NOMO-1 treated with DMSO at 0.1 percent for 48 hours (cell line): ENCODE measurements around the gene EPHB2.
"Not testable (repeated sequence)": the region's sequence is repeated elsewhere in the genome, so short reads cannot be mapped to it uniquely, and the experiment has no call there.

Experiments
- DNase-seq: peaks from one replicate; lab custom pipeline; 2025; ENCODE audit not compliant: unreplicated experiment; lab: John Stamatoyannopoulos, UW

EPHB2 gene

GRCh38 chr1:22689505-22689904 is 21.1 kb upstream of the EPHB2 start:
- DNase-seq = no peak

DNA sequence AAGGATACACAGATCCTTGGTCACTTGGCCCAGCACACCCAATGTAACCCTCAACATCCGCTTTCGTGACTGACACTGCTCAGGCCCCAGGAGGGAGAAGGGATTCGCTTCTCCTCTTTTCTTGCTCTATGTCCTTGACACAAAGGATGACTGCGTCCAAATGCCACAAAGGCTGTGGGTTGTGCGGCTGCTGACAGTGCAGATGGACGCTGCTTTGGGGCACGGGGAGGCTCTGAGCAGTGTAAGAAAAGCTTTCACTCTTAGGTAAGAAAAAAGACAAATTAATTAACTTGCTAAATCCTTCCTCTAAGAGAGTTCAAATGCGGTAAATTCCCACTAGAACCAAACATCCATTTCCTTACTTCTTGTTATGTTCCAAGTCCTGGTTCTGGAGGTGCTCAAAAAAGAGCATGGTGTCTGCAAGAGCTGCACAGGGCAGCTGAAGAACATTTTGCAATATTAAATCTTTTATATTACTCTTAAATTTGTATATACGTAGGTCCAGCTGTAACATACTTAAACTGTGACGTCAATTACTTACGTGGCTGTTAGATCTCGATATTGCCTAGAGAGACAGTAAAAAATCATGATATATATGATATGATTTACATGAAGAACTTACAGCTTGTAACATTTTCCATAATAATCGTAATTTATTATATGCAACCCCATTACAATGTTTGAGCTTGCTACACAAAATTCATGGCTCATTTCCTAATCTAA is 19.4 kb upstream of the EPHB2 start:
- DNase-seq = no peak

DNA sequence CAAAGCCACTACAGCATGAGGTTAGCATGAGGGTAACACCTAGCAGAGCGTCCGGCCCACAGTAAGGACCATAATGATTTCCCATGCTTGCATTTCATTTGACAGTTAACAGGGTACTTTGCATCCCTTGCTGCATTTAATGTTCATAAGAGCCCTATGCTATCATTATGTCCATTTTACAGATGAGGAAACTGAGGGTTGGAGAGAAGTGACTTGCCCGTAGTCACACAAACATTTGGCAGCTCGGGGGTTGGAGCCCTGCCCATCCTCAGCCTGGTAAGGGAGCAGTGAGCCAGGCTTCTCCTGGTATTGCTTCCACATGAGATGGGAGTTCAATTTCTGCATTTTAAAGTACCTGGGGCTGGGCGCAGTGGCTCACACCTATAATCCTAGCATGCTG is 16.5 kb upstream of the EPHB2 start:
- DNase-seq = no peak

GRCh38 chr1:22696610-22697009 is 14.0 kb upstream of the EPHB2 start:
- no peak for DNase-seq

DNA sequence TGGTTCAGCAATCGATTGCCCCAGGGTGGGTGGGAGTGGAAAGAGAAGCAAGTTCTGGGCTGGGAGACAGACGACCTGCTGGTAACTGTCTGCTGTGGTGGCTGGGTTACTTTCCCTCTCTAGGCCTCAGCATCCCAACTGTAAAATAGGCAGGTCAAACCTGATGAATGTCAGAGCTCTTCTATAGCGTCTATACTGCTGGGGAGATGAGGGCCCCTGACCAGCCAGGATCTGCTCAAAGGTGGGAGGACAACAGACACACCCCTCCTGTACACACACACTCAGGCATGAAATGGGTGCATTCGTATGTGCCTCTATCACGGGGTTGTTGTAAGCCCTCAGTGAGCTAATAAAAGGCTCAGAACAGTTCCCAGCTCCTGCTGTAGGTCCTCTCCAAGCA is 12.7 kb upstream of the EPHB2 start:
- DNase-seq = no peak

DNA sequence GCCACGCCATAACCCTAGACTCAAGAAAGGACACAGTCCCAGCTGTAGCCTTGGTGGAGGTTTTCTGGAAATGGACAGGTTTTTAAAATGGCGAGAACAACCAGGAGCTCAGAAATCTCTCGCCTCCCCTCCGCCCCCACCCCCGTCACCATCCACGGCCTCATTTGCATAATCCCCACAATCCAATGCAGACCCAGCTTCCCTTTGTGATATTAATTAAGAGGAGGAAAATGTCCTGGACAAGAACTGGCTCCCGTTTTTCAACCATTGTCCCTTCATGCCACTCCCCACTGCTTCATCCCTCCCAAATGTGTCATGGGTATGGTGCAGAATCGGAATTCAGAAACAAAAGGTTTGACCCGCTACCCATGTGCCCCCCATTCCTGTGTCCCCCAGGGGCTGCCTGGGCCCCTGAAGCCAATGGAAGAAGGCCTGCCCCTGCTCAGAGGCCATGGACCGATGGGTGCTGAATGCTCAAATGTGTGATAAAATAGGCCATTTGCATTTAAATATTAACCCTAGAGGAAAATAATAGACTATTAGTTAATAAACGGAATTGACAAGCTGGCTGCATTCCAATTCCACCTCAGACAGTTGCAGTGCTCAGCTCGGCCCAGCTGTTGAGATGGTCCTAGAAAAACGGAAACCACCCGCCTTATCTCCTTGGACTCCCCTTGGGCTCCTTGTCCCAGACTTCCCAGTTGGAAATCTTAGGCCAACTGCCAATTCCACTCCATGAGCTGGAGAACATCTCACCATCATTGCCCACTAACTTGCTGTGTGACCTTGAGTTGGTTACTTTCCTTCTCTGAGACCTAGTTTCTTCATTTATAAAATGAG is 10.7 kb upstream of the EPHB2 start:
- DNase-seq = no peak

GRCh38 chr1:22702296-22703085 is 8.1 kb upstream of the EPHB2 start:
- peak; percentile 12 for DNase-seq

- peak; percentile 75 for DNase-seq
Measured at GRCh38 chr1:22704440-22705067, 6.1 kb upstream of the EPHB2 start.

GRCh38 chr1:22705586-22705985 is 5.1 kb upstream of the EPHB2 start:
- no peak for DNase-seq

- DNase-seq = not testable (repeated sequence)
Measured at GRCh38 chr1:22706100-22706499, 4.5 kb upstream of the EPHB2 start.

GRCh38 chr1:22708777-22709176 is 1.9 kb upstream of the EPHB2 start:
- DNase-seq = peak; percentile 45

- no peak for DNase-seq
Measured at GRCh38 chr1:22709227-22709626, 1.4 kb upstream of the EPHB2 start.

DNA sequence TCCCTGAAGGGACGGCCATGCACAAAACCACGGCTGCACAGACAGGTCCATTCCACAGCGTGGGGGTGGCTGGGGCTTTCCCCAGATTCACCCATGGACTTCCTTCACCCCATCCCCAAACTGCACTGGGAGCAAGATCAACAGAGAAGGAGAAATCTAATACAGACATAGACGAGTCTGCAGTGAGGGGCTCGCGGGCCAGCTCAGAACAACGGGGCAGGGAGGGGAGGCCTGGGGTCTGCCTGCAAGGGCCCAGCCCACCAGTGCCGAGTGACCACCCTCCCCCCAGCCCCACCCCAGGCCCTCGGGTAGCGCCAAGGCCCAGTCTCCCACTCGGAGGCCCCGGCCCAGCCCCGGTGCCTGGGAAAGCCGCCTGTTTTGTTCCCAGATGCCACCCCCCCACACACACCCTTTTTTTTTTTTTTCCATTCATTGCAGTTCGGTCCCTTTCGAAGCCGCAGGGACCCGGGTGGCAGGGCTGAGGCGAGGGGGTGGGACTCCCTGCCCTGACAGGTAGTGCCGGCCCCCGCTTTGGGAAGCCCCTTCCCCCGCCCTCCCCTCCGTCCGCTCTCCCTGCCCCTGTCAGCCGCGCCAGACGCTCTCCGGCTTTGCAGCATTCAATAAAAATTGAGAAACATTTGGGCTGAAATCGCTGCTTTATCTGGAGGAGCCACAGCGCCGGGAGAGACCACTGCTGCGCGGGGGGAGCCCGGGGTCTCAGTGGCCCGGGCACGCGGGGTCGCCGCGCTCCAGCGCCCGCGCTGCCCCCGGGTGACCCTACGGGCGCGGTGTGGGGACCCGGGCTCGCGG is 543 bp upstream of the EPHB2 start:
- DNase-seq = peak; percentile 55

GRCh38 chr1:22711071-22711470 is 432 bp downstream of the EPHB2 start:
- no peak for DNase-seq

GRCh38 chr1:22711591-22712501 is 1.2 kb downstream of the EPHB2 start:
- DNase-seq = no peak

DNA sequence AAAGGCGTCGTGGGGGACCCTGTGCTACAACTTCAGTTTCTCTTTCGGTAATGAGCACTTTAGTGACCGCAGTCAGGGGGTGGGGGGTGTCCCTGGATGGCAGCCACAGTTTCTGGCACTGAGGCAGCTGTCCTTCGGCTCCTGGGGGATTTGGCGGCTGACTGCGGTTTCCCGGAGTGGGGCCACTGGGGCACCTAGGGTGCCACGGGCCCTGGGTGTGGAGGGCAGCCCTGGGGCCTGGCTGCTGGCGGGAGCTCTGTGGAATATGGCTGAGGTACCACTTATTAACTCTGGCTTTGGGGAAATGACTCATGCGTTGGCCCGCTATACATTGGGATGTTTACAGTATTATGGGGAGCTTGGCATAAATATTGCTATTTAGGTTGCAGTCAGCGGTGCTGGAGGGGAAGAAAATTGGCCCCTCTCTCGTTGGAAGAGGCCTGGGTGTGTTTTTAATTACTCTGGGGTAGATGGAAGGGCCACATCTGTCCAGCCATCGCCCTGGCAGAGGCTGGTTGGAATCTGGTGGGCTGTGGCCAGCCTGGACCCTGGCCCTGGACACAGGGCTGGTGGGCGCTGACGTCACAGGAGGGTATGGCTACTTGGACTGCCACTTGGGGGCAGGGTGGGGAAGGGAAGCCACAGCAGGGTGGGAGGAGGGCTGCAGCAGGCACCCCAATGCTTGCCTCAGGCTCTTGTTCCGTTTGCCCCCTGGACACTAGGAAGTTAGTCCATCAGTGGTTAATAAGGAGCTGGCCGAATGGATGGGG is 2.0 kb downstream of the EPHB2 start:
- no peak for DNase-seq

DNA sequence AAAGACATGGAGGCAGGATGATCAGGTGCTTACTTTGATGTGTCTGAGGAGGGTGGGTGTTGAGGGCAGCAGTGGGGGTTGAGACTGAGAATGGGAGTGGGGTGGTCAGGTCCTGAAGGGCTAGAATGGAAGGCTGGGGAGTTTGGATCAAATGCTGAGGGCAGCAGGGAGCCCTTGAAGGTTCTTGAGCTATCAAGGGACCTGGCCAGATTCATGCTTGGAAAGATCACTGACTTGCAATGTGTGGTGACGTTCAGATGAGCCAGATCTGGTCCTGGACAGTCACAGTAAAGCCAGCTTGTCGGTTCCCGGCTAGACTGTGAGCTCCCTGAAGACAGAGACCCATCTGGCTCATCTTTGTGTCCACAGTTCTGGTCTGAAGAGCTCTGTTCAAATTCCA is 3.8 kb downstream of the EPHB2 start:
- DNase-seq = no peak

GRCh38 chr1:22717037-22717760 is 6.6 kb downstream of the EPHB2 start:
- peak; percentile 37 for DNase-seq
